ENCODE data around the gene PTH2R.

Gene PTH2R

GRCh38 chr2:208406474-208407451, at the start of gene PTH2R:
PTH2R (plus strand) TSS chr2:208406792; CDS start chr2:208407044, 252 bp downstream.
- H3K27ac Mint-ChIP-seq: no peak within 1 kb of the TSS
- H3K4me3 Mint-ChIP-seq: peak within 1 kb of the TSS; percentile 62 to 77
- DNase-seq (no peak), ATAC-seq (replicated peaks) (peak; percentile 38 to 42)
- no peaks in the 10 kb centered on the region for H3K9me3 Mint-ChIP-seq
- no peaks in the 10 kb centered on the region for H3K36me3 Mint-ChIP-seq
- H3K4me1 Mint-ChIP-seq: peaks cover 9 to 15% of the 10 kb centered on the region in 2 donors
- H3K27me3 Mint-ChIP-seq: peaks cover 64 to 69% of the 10 kb centered on the region in 2 donors

DNA sequence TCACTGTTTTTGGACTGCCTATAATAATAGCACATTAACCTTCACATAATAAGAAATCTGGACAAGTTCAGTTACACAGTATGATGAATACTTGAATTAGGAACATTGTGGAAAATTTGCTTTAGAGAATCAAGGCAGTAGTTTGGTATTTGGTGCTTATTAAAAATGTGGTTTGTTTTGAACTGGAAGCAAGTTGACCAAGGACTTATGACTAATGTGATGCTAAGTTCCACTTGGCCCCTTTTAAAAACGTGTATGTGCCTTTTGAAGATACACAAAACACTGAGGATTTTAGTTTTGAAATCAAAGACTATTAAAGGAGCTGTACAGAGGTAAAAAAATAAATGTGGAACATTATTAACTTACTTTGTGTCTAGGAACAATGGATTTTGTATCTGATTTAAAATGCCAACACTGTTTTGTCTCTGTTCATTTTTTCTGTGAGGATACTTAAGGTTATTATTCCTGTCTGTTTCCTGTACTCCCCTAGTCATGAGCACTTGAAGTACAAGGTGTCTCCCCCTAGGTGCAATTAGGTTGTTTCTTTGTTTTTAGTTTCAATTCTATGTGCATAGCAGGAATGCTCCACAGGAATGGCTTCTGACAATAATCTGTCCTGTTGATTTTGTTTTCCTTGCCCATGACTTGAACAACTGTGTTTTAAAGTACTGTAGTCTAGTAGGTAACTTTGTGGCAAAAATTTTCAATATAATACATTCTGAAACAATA, 49.6 kb upstream of the PTH2R start:
- no peak for DNase-seq
- peaks cover 0 to 2% of the 10 kb centered on the region in 2 donors for H3K4me1 Mint-ChIP-seq
- no peak for ATAC-seq (replicated peaks)

DNA sequence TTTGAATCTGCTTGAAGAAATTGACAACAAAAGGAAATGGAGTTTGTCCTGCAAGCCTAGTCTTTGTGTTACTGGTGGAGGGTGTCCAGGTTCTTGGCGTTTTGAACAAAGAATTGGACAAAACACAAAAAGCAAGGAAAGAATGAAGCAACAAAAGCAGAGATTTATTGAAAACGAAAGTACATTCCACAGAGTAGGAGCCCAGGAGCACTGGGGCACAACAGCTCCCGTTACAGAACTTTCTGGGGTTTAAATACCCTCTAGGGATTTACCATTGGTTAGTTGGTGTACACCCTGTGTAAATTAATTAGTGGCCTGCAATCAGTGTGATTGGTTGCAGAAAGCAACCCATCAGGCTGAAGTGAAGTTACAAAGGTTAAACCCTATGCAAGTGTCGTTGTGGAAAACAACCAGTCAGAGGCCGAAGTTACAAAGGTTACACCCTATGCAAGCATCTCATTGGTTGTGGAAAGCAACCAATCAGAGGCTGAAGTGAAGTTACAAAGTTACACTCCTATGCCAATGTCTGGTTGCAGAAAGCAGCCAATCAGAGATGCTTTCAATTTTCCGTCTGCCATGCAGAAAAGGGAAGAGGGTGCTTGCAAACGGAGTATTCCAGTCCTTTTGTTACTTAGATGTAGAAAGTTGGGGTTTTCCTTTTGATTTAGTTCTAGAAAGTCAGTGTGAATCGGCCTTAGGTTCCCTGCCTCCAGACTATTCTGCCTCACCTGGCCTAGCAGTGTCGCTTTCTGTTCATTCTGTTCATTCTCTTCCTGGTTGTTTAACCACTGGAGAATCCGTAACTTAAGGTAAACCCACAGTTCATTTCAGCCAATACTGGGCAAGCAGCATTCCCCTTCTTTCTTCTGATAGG, 47.6 kb upstream of the PTH2R start:
- H3K27ac Mint-ChIP-seq: peak overlapping the region; percentile 90

More for the DNA sequence above, 49.6 kb upstream of the PTH2R start:
- no peak overlapping the region for H3K4me3 Mint-ChIP-seq
- H3K27ac Mint-ChIP-seq: peak overlapping the region; percentile 25
- H3K9me3 Mint-ChIP-seq: peaks cover 1 to 3% of the 10 kb centered on the region in 2 donors
- no peaks in the 10 kb centered on the region for H3K27me3 Mint-ChIP-seq
- H3K36me3 Mint-ChIP-seq: peaks cover 30 to 42% of the 10 kb centered on the region in 2 donors

DNA sequence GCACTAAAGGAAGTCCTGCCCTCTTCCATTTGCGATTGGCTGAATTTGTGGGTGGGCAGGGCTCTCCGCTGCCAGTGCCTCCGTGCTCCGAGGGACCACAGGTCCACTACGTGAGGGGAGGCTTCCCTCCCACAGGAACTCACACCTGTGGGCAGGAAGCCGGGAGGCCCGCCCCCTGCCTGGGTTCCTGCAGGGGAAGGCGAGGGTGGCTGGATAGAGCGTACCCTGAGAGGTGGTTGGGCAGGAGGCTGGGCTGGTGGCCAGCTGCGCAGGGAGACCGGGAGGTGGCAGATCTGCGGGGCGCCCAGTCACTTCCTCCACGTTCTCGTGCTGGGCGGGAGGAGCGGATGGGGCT, 47.0 kb upstream of the PTH2R start:
- DNase-seq: no peak
- no peaks in the 10 kb centered on the region for H3K27me3 Mint-ChIP-seq
- peaks cover 25 to 34% of the 10 kb centered on the region in 2 donors for H3K36me3 Mint-ChIP-seq
- H3K4me3 Mint-ChIP-seq: peak overlapping the region; percentile 35 to 44
- peak; percentile 31 to 43 for ATAC-seq (replicated peaks)
- peaks cover 3% of the 10 kb centered on the region in 2 donors for H3K9me3 Mint-ChIP-seq
- H3K4me1 Mint-ChIP-seq: peaks cover 6 to 7% of the 10 kb centered on the region in 2 donors
- H3K27ac Mint-ChIP-seq: peak overlapping the region; percentile 90

More for the DNA sequence above, 47.6 kb upstream of the PTH2R start:
- H3K9me3 Mint-ChIP-seq: peaks cover 1 to 3% of the 10 kb centered on the region in 2 donors
- no peak for DNase-seq
- peaks cover 6 to 7% of the 10 kb centered on the region in 2 donors for H3K4me1 Mint-ChIP-seq
- no peak overlapping the region for H3K4me3 Mint-ChIP-seq
- H3K36me3 Mint-ChIP-seq: peaks cover 25 to 31% of the 10 kb centered on the region in 2 donors
- ATAC-seq (replicated peaks): no peak
- no peaks in the 10 kb centered on the region for H3K27me3 Mint-ChIP-seq

- Mint-ChIP-seq H3K4me3 (no peak overlapping the region), H3K36me3 (peaks cover 26 to 36% of the 10 kb centered on the region in 2 donors), H3K4me1 (peaks cover 6 to 7% of the 10 kb centered on the region in 2 donors), H3K27ac (no peak overlapping the region), H3K27me3 (no peaks in the 10 kb centered on the region), H3K9me3 (peaks cover 7% of the 10 kb centered on the region in 2 donors)
- peak in 1 of 2 donors; percentile 4 for ATAC-seq (replicated peaks)
- DNase-seq: no peak
Measured at GRCh38 chr2:208360259-208361076, 46.1 kb upstream of the PTH2R start.

GRCh38 chr2:208361077-208361441, 45.5 kb upstream of the PTH2R start:
- no peak overlapping the region for H3K27ac Mint-ChIP-seq
- H3K27me3 Mint-ChIP-seq: no peaks in the 10 kb centered on the region
- no peak for DNase-seq
- peaks cover 7 to 10% of the 10 kb centered on the region in 2 donors for H3K4me1 Mint-ChIP-seq
- no peak for ATAC-seq (replicated peaks)
- no peak overlapping the region for H3K4me3 Mint-ChIP-seq
- H3K9me3 Mint-ChIP-seq: peaks cover 7% of the 10 kb centered on the region in 2 donors
- H3K36me3 Mint-ChIP-seq: peaks cover 26 to 38% of the 10 kb centered on the region in 2 donors

GRCh38 chr2:208363485-208363884, 43.1 kb upstream of the PTH2R start:
- Mint-ChIP-seq H3K9me3 (peaks cover 7% of the 10 kb centered on the region in 2 donors), H3K27ac (no peak overlapping the region), H3K4me1 (peaks cover 16 to 30% of the 10 kb centered on the region in 2 donors), H3K4me3 (no peak overlapping the region), H3K27me3 (no peaks in the 10 kb centered on the region), H3K36me3 (peaks cover 24 to 36% of the 10 kb centered on the region in 2 donors)
- ATAC-seq (replicated peaks): peak; percentile 14 to 27
- DNase-seq: no peak

- no peaks in the 10 kb centered on the region for H3K27me3 Mint-ChIP-seq
- H3K4me3 Mint-ChIP-seq: peak overlapping the region; percentile 67 to 73
- ATAC-seq (replicated peaks) (peak; percentile 90), DNase-seq (peak; percentile 15)
- H3K36me3 Mint-ChIP-seq: peaks cover 6 to 17% of the 10 kb centered on the region in 2 donors
- H3K9me3 Mint-ChIP-seq: peaks cover 5 to 6% of the 10 kb centered on the region in 2 donors
- H3K4me1 Mint-ChIP-seq: peaks cover 16 to 31% of the 10 kb centered on the region in 2 donors
- H3K27ac Mint-ChIP-seq: peak overlapping the region; percentile 91
Measured at GRCh38 chr2:208366215-208367127, 40.1 kb upstream of the PTH2R start.

- Mint-ChIP-seq H3K36me3 (peaks cover 6 to 15% of the 10 kb centered on the region in 2 donors), H3K9me3 (peaks cover 4 to 5% of the 10 kb centered on the region in 2 donors), H3K27ac (no peak overlapping the region), H3K4me1 (peaks cover 13 to 24% of the 10 kb centered on the region in 2 donors), H3K27me3 (no peaks in the 10 kb centered on the region), H3K4me3 (no peak overlapping the region)
- no peak for ATAC-seq (replicated peaks)
- no peak for DNase-seq
Measured at GRCh38 chr2:208369091-208369490, 37.5 kb upstream of the PTH2R start.

DNA sequence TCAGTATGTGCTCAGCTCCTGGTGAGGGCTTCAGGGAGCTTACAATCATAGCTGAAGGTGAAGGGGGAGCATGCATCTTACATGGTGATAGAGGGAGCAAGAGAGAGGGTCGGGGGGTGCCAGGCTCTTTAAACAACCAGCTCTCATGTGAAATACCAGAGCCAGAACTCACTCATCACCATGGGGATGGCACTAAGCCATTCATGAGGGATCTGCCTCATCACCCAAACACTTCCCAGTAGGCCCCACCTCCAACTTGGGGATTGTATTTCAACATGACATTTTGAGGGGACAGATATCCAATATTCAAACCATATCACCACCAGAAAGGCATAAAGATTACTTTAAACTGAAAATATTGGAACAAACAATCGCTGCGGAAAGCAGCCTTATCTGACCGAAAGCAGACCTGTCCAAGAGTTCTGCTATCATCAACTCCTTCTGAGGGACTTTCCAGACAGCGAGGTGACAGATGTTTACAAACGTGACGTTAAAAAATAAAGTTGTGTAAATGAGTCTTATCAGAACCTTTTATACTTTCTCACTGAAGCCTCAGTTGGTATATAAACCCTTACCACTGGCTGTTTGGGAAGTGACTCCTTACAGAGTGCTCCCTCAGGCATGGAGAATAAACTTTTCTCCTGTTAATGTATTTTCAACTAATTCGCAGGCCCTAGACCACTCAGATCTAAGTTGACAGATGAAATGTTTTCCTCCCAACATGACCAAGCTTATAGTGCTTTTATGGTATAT, 35.5 kb upstream of the PTH2R start:
- Mint-ChIP-seq H3K27ac (no peak overlapping the region), H3K27me3 (no peaks in the 10 kb centered on the region), H3K9me3 (no peaks in the 10 kb centered on the region), H3K4me1 (peaks cover 11 to 21% of the 10 kb centered on the region in 2 donors), H3K36me3 (peaks cover 0 to 2% of the 10 kb centered on the region in 2 donors), H3K4me3 (no peak overlapping the region)
- DNase-seq: no peak
- ATAC-seq (replicated peaks): no peak

DNA sequence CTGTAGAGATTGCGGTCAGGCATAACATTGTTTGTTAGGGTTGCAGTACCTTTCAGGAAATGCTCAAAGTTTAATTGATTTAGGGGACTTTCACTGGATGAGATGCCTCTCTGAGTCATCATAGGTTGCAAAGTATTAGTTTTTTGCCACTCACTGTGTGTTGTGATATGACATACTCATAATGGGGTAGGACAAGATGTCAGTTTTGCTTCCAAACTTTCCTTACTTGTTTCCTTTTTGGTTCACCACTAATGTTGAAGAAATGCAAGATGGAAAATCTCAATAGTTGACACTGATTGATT, 35.0 kb upstream of the PTH2R start:
- no peak overlapping the region for H3K27ac Mint-ChIP-seq
- H3K4me1 Mint-ChIP-seq: peaks cover 7 to 16% of the 10 kb centered on the region in 2 donors
- no peak overlapping the region for H3K4me3 Mint-ChIP-seq
- no peak for DNase-seq
- no peaks in the 10 kb centered on the region for H3K9me3 Mint-ChIP-seq
- no peaks in the 10 kb centered on the region for H3K27me3 Mint-ChIP-seq
- ATAC-seq (replicated peaks): no peak
- no peaks in the 10 kb centered on the region for H3K36me3 Mint-ChIP-seq
